ENCODE measurements around the gene RMND1. TPM values are rescaled to one million over a fixed set of nuclear protein-coding genes. Genes with fewer than 3 reads are reported as not detected.

RMND1 gene
- total and polyA plus RNA-seq, 2 of the 13 experiments (the other 11 are each of a cell fraction or from before 2014, with no cell fraction given), result 34.0 to 72.5 TPM

- 0 out of 2 replicates have a peak, but pooled peaks have one; percentile 7 for TF ChIP-seq TFAP4 (IDR thresholded peaks at IDR 0.05; ENCODE audit: borderline replicate concordance, low read depth)
Measured at GRCh38 chr6:151391471-151392413, 60.2 kb downstream of the RMND1 start, which contains the start of gene ZBTB2 (continued).

- 0% methylated on average over 37 of the region's 78 CpGs for WGBS (ENCODE audit: low lambda C conversion rate)
- intact Hi-C loops (cut with micrococcal nuclease; ENCODE audit: unreplicated experiment), result loop anchor here (2.0 to 10.0 kb wide), 3 partner anchors 16 to 1594 kb away; partner anchors contain the start of genes FBXO5 and RMND1
- TF ChIP-seq RELA (CRISPR knock-in tag; IDR thresholded peaks at IDR 0.05) (no peak), SNAI1 (CRISPR knock-in tag; IDR thresholded peaks at IDR 0.05; ENCODE audit: borderline replicate concordance) (0 out of 2 replicates have a peak, but pooled peaks have one; percentile 28), TFDP2 (CRISPR knock-in tag; IDR thresholded peaks at IDR 0.05) (no peak), ZNF17 (CRISPR knock-in tag; IDR thresholded peaks at IDR 0.05) (no peak), XRCC5 (optimal IDR thresholded peaks at IDR 0.05; ENCODE audit: low read length) (no peak), KDM2A (CRISPR knock-in tag; IDR thresholded peaks at IDR 0.05; ENCODE audit: borderline replicate concordance, low read depth) (peak; percentile 89), POLR2AphosphoS2 (IDR thresholded peaks at IDR 0.05; ENCODE audit: low read depth, low read length) (no peak; the same call in 1 of the 2 replicates), SIN3B (IDR thresholded peaks at IDR 0.05; ENCODE audit: low read length) (no peak), PHF20 (CRISPR knock-in tag; IDR thresholded peaks at IDR 0.05) (peak; percentile 13; the same call in 1 of the 2 replicates), MAFK (conservative IDR thresholded peaks at IDR 0.05 in 1 of 2, IDR thresholded peaks at IDR 0.05 in 1 of 2; ENCODE audit: low read length in 2 of 2) (no peak), ZNF362 (CRISPR knock-in tag; IDR thresholded peaks at IDR 0.05; ENCODE audit: borderline replicate concordance) (0 out of 2 replicates have a peak, but pooled peaks have one; percentile 20), IRX3 (CRISPR knock-in tag; IDR thresholded peaks at IDR 0.05; ENCODE audit: borderline replicate concordance, low read depth) (no peak; the same call in 1 of the 2 replicates), HMGA1 (CRISPR knock-in tag; conservative IDR thresholded peaks at IDR 0.05) (no peak), ZNF414 (CRISPR knock-in tag; IDR thresholded peaks at IDR 0.05) (no peak), CBFB (CRISPR knock-in tag; IDR thresholded peaks at IDR 0.05) (no peak), ZNF614 (CRISPR knock-in tag; IDR thresholded peaks at IDR 0.05; ENCODE audit: borderline replicate concordance) (0 out of 2 replicates have a peak, but pooled peaks have one; percentile 3)
Measured at GRCh38 chr6:151390851-151391470, 61.0 kb downstream of the RMND1 start.

More at GRCh38 chr6:151390851-151391470, 61.0 kb downstream of the RMND1 start:
- ChIA-PET CTCF (ENCODE audit: low intra/inter-chr PET ratio, low total read pairs) (no interaction called here), POLR2A (interaction anchor here (0.6 to 2.5 kb wide), 8 partner anchors 9 to 589 kb away, joined by 3 to 22 read pairs (median 4); partner anchors contain the start of gene RMND1)
- Histone ChIP-seq H3K36me3 (replicated peaks in 1 of 2; ENCODE audit: control insufficient read depth in 1 of 2, insufficient read depth in 2 of 2, low read length in 2 of 2) (peaks cover 0 to 1% of the 10 kb centered on the region in 2 experiments; a peak in 1 of 5 replicates), H3K4me2 (ENCODE audit: low read depth, low read length) (peak overlapping the region; percentile 78), H3K27me3 (ENCODE audit: control insufficient read depth in 1 of 2, insufficient read depth in 2 of 2, low read length in 2 of 2) (no peaks in the 10 kb centered on the region; a peak in 1 of 5 replicates), H3K4me3 (replicated peaks in 1 of 3; ENCODE audit: insufficient read depth in 1 of 3, low read depth in 2 of 3, low read length in 3 of 3) (peak overlapping the region; percentile 91 to 98 (median 94)), H3K4me1 (ENCODE audit: insufficient read depth, low read length) (peaks cover 54% of the 10 kb centered on the region), H3K27ac (ENCODE audit: extremely low read length, insufficient read depth, low read length) (peak overlapping the region; percentile 99), H4K20me1 (ENCODE audit: insufficient read depth, low read length) (peaks cover 28% of the 10 kb centered on the region), H2AFZ (ENCODE audit: low read length) (no peak overlapping the region), H3K79me2 (ENCODE audit: insufficient read depth, low read length) (peaks cover 75% of the 10 kb centered on the region), H3K9me3 (ENCODE audit: low read length) (no peaks in the 10 kb centered on the region), H3K9ac (ENCODE audit: insufficient read depth, low read depth, low read length) (peak overlapping the region; percentile 98)
- peak; percentile 23 for ATAC-seq
- peak; percentile 52 for DNase-seq (ENCODE audit: low spot score)
- in situ Hi-C loops (cut with HindIII; ENCODE audit: extremely low pct_ligation_motif_present, low pct_unique_long_range_greater_than_20kb), result no loop called here
- no TSS peak for BruUV-seq (replicated peaks)
- FAIRE-seq, result no peak

Measured in HepG2 (cell line).